ENCODE measurements around the gene ASCC2.

ASCC2 gene

DNA sequence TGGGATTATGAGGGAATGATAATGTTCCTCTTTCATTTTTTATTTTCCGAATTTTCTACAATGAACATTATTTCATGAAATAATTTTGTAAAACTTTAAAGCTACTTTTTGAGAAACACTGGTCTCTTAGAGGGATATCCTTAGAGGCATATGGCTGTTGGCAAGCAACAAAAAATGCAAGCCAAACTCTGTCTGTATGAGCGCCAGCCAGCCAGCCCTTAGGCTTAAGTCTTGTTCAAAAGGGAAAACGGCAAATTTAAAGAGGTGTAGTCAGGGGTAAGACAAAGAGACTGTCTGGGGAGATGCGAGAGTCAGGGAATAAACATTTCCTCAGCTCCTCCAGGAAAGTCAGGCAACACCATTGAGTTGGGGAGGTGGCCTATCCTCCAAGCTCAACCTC lies 22.5 kb downstream of the ASCC2 start:
- no peak for DNase-seq

DNA sequence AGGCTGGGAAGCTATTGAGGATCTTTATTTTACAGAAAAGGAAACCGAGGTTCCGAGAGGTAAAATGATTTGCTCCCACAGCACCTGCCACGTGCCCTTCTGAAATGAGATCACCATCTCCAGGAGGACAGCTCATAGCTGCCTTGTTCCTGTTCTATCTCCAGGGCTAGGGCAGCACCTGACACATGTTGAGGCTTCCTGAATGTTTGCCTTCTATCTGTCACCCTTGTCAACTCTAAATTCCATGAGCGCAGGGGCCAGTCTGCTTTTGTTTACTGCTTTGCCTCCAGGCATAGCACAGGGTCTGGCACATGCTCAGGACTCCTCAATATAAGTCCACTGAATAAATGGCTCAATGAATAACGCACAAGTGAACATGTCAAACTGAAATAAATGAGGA lies 24.1 kb downstream of the ASCC2 start:
- DNase-seq, result no peak

DNA sequence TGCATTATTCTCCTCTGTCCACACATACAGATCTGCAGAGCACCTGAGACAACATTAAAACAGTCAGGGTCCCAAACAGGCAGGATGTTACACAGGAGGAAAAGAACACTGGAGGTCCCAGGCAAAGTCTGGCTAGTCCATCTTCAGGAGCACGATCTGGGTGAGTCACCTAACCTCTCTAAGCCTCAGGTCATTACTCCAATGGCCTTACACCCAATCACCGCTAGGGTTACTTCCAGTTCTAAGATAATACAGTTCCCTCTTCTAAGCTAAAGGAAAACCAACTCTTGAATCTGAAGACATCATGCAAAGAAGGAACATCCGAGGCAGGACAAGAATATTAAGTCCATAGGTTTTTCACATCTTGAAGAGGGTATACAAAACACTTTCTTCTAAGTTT lies 24.5 kb downstream of the ASCC2 start:
- DNase-seq, result no peak

DNA sequence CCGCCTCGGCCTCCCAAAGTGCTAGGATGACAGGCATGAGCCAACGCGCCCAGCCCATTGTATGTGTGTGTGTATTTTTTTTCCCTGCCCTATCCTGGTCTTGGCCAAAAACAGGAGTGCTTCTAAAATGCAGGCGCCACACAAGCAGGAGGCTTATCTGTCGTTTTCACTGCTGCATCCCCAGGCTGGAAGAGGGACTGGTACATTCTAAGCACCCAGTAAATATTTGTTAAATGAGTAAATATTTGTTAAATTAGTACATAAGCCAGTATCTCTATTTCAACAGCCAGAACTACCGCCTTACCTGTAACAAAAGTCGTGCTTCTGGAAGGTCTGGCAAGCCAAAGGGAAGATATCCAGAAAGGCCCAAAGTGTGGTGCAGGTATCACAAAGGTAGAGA lies 24.9 kb downstream of the ASCC2 start:
- DNase-seq, result no peak

DNA sequence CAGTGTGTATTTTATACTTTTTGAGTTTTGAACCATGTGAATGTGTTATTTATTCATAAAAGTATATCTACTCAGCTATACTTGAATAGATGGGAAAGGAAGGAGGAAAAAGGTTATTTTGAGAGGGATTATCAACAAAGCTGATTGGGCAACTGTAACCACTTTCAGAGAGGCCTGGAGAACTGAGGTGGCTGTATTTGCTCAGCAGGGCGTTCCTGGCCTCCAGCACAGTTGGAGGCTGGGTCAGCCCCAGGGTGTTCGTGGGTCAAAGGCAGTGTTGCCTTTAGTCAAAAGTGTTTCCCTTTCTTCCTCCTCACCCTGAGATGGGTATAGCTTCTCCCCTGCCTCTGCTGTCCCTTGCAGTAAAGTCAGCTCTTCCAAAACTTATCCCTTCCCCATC lies 26.7 kb downstream of the ASCC2 start:
- DNase-seq, result no peak

DNA sequence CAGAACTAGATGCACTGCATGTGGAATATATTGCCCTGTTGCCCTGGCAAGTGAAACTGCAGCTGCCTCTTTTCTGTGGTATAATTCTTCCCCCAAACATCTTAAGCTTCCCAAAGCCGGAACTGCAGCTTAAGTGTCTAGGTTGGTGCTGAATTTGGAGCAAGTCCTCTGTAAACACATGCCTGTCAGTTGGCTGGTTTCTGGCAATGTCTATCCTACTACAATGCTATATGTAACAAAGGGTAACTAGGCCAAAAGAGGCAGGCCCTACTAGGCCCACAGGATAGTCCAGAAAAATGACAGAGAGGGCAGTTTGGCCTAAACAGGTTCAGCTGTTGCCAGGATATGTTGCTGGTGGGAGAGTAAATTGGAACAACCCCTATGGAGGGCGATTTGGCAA lies 27.9 kb downstream of the ASCC2 start:
- no peak for DNase-seq

DNA sequence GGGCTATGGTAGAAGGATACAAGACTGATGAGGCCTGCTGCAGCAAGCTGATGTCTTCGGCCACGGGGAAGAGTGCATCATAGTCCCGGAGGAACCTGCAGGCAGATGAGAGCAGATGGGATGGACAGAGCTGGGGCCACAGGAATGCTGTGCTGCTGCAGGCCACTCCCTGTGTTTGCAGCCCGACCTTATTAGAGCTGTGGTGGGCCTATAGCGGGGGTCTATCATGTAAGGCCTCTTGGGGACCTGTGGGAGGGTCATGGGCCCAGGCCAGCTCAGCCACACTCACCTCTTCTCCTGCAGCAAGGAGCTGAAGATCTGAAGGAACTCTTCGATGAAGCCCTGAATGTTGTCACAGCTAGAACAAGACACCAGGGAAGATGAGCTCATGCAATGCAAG lies 31.9 kb downstream of the ASCC2 start:
- no peak for DNase-seq

DNA sequence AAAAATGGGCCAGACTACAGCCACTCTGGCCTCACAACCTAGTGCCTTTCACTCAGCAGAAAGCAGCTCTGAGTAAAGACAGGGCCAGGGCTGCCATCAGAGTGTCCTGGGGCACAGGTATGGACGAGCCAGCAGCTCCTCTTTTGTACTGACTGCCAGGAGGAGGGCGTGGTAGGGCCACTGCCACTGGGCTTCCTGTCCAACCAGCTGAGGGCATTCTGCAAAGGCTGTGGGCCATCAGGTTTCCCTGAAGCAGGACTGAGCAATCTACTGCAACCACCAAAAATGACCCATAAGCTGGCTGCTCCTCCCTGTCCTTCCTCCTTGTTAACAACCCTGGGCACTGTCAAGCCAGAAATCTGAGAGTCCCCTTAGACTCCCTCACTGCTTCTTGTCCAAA lies 33.1 kb downstream of the ASCC2 start:
- DNase-seq, result no peak

DNA sequence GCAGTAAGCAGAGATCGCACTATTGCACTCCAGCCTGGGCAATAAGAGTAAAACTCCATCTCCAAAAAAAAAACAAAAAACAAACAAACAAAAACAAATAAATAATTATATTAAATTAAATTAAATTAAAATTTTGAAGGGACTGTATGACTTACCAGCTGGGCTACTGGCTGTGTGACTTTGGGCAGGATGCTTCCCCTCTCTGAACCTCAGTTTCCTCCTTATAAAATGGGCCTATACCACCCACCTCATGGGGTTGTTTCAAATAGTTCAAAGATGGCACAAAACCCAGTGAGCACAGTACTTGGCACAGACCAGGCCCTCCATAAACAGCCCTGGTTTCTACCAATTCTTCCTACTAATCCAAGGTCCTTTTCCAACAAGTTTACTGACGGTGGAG lies 34.9 kb downstream of the ASCC2 start:
- no peak for DNase-seq

DNA sequence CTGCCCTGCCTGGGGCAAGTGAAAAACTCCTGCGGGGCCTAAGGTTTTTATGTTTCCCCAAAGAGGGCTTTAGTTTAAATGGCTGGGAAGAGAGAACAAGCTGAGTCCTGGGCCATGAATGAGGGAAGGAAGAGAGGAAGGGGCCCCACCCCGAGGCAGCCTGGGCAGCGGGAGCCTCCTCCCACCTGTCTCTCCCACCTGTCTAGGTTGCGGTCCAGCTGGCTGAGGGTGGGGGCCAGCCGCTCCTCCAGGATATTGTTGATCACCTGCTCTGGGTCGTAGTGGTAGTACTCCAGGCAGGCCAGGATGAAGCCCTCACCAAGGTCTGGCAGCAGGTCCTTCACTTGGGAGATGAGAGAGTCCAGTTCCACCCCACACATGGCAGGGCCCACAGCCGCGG lies 36.3 kb downstream of the ASCC2 start:
- peak; percentile 18 for DNase-seq

DNA sequence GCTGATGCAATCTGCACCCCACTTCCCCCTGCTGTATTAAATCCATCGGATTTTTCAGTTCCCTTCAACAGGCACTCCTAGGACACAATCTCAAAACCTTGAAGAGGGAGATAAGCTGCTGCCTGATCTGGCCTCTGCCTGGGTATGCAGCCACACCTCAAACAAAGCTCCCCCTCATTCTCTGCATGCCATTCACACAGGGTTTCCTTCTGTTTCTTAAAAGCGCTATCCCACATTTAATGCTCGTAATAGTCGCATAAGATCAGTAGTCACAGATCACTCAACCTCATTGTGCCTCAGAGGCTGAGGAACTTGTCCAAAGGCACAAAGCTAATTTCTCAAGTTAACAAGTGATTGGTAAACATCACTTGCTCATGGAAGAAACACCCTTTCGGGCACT lies 36.9 kb downstream of the ASCC2 start:
- DNase-seq, result no peak

DNA sequence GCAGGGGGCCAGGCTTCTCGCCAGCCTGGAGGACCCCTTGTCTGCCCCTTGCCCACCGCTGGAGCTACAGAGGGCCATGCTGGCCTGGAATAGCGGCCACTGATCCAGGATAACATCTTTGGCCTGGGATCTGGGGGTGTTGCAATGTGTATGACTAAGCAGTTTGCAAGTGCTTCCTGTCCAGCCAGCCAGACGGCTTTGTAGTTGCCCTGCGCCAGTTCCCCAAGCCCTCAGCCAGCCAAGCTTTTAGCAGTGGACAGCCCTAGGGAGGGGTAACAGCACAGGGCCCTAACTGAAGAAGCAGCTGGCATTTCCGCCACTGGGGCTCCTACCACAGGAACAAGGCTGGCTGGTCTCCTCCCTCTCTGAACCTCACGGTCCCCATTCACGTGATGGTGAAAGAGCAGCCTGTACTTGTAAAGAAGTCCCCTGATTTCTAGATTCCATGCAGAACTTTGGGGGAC lies 38.8 kb downstream of the ASCC2 start:
- DNase-seq, result no peak

DNA sequence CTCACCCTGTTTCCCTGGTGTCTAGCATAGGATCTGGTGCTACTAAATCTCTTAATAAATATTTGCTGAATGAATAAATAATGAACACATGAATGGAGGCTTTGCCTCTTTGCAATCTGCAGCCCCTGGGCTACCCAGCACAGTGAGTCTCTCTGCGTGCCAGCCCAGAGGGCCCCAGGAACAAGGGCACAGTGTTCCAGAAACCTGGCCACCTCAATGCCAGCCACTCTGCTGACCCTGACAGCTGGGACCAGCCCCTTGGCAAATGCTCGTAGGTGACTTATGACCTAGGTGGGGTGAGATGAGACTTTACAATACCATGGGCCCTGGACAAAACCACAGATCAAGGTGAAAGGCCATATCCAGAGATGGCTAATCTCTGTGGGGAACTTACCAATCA lies 39.3 kb downstream of the ASCC2 start:
- no peak for DNase-seq

DNA sequence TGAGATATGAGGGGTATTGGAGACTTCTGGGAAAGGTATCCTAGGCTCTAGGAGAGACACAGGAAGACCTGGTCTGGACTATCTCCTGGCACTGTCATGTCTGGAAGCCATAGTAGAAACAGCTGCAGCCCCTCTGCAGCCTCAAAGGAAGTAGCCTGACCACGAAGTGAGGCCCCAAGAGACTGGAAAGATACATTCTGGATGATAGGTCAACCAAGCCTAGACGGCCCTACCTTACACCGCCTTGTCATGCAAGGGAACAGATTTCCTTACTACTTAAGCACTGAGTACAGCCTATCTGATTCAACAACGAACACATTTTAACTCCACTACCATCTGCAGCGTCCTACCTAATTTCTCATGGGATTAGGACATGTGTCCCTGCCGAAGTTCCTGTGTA lies 39.8 kb downstream of the ASCC2 start:
- no peak for DNase-seq

DNA sequence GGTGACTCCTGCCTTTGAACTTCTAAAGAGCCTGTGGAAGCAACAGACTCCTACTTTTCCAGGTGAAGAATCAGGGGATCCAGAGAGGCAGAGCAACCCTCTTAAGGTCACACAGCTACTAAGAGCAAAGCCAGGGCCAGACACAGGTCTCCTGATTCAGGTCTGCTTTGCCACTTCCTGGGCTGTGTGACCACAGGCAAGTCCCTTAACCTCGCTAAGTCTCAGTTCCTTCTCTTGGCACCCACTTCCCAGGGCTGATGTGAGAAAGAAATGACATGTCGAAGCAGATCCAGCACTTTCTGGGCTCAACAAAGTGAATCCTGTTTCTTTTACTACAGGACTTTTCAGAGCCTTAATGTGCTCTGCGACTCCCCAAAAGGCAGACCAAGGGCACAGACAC lies 40.7 kb downstream of the ASCC2 start:
- no peak for DNase-seq

DNA sequence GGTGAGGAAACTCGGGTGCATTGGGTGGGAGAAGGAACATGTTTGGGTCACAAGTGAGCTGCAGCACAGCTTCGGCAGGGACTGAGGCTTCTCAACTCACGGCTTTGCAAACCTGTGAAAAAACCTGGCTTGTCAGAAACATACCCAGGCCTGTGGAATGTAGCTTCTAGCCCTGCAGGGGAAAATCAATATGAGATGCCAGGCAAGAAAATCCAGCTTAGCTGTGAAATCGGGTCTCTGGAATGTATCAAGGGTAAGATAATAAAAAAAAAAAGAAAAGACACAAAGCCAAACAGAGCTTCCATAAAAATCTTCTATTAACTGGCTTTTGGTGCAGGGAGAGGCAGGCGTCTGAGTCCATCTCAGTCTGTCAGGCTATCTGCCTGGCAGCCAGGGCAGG lies 42.4 kb downstream of the ASCC2 start:
- no peak for DNase-seq

DNA sequence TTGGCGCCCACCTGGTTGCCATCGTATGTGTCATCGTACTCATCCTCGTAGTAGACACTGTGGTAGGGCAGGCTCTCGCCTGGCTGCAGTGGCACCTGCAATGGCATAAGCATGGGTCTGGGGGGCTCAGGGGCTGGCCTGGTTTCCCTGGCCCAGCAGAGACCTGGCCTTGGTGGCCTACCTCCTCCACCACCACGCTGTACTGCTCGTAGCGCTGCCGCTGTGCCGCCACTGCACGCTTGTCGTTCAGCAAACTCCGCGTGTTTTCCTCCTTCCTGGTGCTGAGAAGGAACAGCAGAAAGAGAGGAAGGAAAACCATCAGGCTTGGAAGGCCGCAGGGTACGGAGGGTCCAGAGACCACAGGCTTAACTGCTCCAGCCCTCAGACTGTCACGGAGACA lies 44.7 kb downstream of the ASCC2 start:
- no peak for DNase-seq

DNA sequence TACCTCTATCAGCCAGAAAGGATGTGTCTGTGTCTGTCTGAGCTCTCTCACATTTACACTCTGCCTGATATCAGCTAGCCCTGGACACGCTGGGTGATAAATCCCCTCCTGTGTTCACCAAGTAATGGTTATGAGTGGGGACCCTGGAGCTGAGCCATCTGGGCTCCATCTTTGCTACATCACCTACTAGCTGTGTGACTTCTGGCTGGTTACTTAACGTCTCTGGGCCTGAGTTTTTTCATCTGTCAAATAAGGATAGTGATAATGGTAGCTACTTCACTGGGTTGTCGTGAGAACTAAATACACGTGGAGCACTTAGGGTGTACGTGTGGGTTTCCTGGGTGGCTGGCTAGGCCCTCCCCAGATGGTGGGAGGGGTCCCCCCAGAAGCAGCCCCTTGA lies 48.0 kb downstream of the ASCC2 start:
- DNase-seq, result no peak

DNA sequence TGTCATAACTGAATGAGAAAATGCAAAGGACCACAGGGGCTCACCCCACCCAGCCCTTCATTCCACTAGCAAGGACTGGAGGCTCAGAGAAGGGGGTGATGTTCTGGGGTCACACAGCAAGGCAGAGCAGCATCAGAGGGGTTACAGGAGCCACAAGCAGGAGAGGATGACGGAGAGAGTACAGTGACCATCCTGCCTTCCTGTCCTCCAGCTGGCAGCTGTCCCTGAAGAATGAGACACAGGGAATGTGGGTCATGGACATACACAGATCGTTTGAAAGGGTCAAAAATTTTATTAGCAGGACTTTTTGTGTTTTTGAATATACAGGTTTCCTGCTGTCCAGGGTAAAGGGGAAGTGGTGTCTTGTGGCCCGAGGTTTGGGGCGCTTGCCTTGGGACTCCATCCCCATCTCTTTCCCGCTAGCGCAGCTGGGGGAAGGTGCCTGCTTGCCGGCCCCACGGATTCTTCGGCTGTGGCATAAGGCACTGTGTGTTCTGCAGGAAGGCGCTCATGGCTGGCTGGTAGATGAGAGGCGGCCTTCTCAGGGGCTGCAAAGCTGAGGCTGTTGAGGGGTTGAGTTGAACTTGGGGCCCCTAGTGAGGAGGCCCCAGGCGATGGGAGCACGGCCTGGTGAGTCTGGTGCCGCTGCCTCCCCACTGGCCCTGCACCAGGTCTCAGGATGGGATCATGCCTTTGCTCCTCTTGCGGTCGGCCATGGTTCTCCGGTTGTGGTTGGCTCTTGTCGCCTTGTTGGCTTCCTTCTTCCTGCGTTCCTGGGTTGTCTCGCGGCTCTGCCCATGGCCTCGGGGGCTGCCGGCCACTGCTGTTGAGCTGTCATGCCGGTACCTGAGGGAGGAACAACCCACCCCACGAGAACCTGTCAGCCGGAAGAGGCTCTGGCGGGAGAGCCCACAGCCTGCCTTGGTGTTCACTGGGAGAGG lies 49.5 kb downstream of the ASCC2 start:
- DNase-seq, result no peak

DNA sequence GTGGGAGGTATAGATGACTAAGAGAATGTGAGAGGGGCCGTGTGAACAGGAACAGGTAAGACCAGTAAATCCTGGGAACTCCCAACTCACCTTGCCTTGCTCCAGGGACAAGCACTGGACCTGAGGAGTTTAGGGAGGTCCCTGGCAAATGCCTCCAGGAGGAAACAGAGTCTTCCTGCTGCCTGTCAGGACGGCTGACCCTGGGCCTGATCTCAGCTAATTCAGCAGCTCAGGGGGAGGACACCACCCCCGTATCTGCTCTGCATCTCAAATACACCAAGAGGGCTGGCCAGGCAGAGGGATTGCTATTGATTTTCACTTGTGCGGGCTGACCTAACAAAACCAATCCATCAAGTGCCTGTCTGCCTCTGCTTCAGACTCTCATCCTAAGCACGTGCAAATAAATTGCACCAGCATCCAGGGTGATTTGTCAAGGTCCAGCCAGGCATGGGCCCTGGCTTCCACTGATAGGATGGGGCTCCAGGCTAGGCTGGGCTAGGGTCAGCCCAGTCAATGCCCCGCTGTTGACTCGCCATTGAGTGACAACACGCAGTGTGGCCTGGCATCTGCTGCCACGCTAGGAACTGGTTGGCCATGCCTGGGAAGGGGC lies 50.6 kb downstream of the ASCC2 start:
- DNase-seq, result no peak

DNA sequence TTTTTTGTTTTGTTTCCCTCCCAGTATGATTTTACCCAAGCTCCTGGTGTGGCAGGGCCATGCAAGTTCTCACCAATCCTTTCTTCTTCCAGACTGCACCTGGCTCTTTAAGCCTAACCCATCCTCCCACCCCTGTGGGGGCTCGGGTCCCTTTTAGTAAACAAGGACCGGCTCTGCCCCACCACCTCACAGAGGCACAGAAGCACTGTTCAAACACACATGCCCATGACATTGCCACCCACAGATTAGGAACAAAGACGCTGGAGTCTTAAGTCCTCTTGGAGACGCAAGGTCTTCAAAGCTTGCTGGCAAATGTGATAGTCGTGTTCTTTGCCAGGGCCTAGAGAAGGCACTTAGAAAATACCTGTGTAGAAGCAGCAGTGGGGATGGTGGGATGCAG lies 52.0 kb downstream of the ASCC2 start:
- no peak for DNase-seq

DNA sequence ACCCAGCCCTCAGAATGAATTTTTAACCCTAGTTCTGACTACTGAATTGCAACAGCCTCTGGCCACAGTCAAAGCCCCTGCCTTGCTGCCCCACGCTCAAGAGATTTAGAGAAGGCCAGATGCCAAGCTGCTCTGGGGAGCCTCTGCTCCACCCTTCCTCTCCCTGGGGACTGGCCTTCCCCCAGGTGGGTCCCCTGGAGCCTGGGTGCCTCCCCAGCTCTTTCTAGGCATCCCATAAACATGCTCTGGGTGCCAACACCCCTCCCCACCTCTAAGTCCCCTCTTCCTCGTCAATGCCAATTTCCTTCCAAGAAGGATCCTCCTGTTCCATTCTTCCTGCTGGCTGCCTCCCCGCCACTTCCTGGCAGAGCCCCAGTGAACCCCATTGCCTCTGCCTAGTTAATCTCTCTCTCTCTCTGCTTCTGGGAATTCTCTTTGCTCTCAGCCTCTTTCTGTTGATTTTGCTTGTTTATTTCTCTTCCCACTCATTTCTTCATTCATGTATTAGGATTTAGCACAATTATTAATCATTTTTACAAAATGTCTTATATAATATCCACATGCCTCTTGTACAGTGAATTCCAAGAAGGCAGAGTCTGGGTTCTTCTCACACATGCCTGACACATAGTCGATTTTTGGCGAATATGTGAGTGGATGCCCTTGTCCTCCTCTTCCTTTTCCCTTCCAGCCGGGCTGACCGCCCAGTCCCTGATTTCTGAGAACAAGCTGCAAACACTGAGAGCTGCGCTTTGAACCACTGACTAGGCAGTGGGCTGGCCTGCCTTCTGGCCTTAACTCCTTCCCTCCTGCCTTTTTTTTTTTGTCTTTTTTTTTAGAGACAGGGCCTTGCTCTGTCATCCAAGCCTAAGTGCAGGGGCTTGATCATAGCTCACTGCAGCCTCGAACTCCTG lies 53.4 kb downstream of the ASCC2 start:
- no peak for DNase-seq

DNA sequence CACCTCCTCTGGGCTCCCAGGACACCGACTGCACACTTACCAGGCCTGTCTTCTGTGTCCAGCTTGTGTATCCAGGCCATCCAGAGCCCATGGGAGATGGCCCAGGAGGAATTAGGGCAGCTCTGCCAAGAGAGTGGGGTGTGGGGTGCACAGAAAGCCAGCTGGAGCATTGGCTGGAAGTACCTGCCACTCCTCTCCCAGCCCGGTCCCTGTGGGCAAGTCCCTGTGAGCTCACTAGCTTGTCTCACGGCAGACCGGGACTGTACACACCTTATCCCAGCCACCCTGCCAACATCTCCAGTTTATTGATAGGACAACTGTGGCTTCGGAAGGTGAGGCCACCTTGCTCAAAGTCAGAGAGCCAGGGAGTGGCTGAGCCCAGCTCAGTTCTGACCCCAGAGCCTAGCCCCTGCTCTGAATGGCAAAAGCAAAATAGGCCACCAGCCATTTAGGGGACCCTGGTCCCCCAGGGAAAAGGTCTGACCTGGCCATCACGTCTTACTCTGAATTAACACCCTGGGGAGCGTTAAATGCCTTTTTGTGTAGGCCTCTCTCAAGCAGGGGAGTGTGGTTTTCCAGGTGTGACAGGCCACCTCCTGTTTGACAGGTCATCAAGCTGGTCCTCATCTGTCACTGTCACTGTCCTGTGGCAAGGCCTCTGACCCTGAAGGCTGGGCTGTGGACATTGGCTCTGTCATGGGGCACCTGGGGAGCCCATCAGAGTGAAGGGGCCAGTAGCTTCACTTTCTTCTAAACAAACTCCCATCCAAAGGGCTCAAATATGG lies 55.8 kb downstream of the ASCC2 start:
- no peak for DNase-seq
